Activated T-cell treated with anti-CD3 and anti-CD28 coated beads for 48 hours (primary cell): ENCODE measurements around the gene TEF.

Source experiments
- DNase-seq: peaks from one replicate; pipeline ENCODE4 v3.0.0-alpha.2; 2020; ENCODE audit warnings: low read depth

The TEF gene

GRCh38 chr22:41381329-41382097 is at the start of gene TEF:
Gene TEF (plus strand): TSS chr22:41381942. CDS start chr22:41382045, 103 bp downstream.
- DNase-seq = peak; percentile 97

GRCh38 chr22:41332217-41332939 is 49.4 kb upstream of the TEF start:
- no peak for DNase-seq

- no peak for DNase-seq
These were observed 47.9 kb upstream of the TEF start for GRCh38 chr22:41333806-41334205.

GRCh38 chr22:41334215-41334614 is 47.5 kb upstream of the TEF start:
- DNase-seq = no peak

- no peak for DNase-seq
These were observed 46.6 kb upstream of the TEF start for GRCh38 chr22:41334951-41335635.

GRCh38 chr22:41338614-41339212 is 43.0 kb upstream of the TEF start:
- DNase-seq = no peak

- no peak for DNase-seq
These were observed 41.9 kb upstream of the TEF start for GRCh38 chr22:41339823-41340222.

- no peak for DNase-seq
These were observed 41.4 kb upstream of the TEF start for GRCh38 chr22:41340357-41340756.

- no peak for DNase-seq
These were observed 40.7 kb upstream of the TEF start for GRCh38 chr22:41341012-41341411.

- DNase-seq = no peak
These were observed 39.8 kb upstream of the TEF start for GRCh38 chr22:41341990-41342389.

GRCh38 chr22:41343300-41343699 is 38.4 kb upstream of the TEF start:
- no peak for DNase-seq

- DNase-seq = no peak
These were observed 38.0 kb upstream of the TEF start for GRCh38 chr22:41343717-41344116.

GRCh38 chr22:41344189-41344788 is 37.5 kb upstream of the TEF start:
- DNase-seq = no peak

GRCh38 chr22:41345807-41346335 is 35.9 kb upstream of the TEF start:
- no peak for DNase-seq

GRCh38 chr22:41347066-41347859 is 34.5 kb upstream of the TEF start:
- no peak for DNase-seq

- DNase-seq = no peak
These were observed 32.7 kb upstream of the TEF start for GRCh38 chr22:41348964-41349484.

GRCh38 chr22:41350087-41350486 is 31.7 kb upstream of the TEF start:
- no peak for DNase-seq

GRCh38 chr22:41351011-41351410 is 30.7 kb upstream of the TEF start:
- DNase-seq = no peak

GRCh38 chr22:41352058-41352457 is 29.7 kb upstream of the TEF start:
- no peak for DNase-seq

GRCh38 chr22:41353862-41354575 is 27.7 kb upstream of the TEF start:
- no peak for DNase-seq
